ENCODE results near the gene LDHAL6A. TPM values are rescaled to one million over a fixed set of nuclear protein-coding genes. Genes with fewer than 3 reads are reported as not detected.

Gene LDHAL6A
- total RNA-seq, 1 donor, result not detected

DNA sequence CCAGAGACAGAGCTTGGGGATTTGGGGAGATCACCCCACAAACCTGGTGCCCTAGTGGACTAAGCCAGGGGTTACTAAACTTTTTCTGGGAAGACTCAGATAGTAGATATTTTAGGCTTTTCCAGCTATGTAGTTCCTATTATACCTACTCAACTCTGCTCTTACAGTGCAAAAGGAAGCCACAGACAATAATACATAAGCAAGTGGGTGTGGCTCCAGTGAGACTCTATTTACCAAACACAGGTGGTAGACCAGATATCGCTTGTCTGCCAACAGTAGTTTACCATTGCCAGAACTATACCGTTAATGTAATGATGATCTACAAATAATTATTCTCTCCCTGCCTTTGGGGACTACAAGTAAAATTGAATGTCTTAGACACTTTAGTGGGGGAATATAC lies 36.6 kb upstream of the LDHAL6A start:
- Histone ChIP-seq H3K36me3 (ENCODE audit: insufficient read depth, low read length) (no peaks in the 10 kb centered on the region), H3K4me2 (ENCODE audit: insufficient read depth, low read length) (no peak overlapping the region), H3K9me3 (ENCODE audit: low read depth, low read length) (no peaks in the 10 kb centered on the region), H3K27ac (ENCODE audit: low read depth, low read length) (no peak overlapping the region), H4K20me1 (ENCODE audit: insufficient read depth, low read length) (no peaks in the 10 kb centered on the region), H3K4me3 (ENCODE audit: insufficient read depth, low read length) (no peak overlapping the region), H3K27me3 (ENCODE audit: insufficient read depth, low read length) (no peaks in the 10 kb centered on the region), H2AFZ (ENCODE audit: low read length) (no peak overlapping the region), H3K79me2 (ENCODE audit: insufficient read depth, low read length) (no peaks in the 10 kb centered on the region), H3K4me1 (ENCODE audit: insufficient read depth, low read length) (no peaks in the 10 kb centered on the region)
- DNase-seq (ENCODE audit: insufficient read length, low spot score, missing footprints), result no peak
- no peak for TF ChIP-seq CTCF (IDR thresholded peaks at IDR 0.05; ENCODE audit: extremely low read depth, low read depth, low read length)

GRCh38 chr11:18420067-18420466 lies 35.6 kb upstream of the LDHAL6A start:
- no peak overlapping the region for H3K27ac ChIP-seq (ENCODE audit: low read depth, low read length)
- no peak overlapping the region for H3K4me2 ChIP-seq (ENCODE audit: insufficient read depth, low read length)
- H2AFZ ChIP-seq (ENCODE audit: low read length), result no peak overlapping the region
- H3K4me3 ChIP-seq (ENCODE audit: insufficient read depth, low read length), result no peak overlapping the region
- H3K36me3 ChIP-seq (ENCODE audit: insufficient read depth, low read length), result no peaks in the 10 kb centered on the region
- H3K79me2 ChIP-seq (ENCODE audit: insufficient read depth, low read length), result no peaks in the 10 kb centered on the region
- H3K4me1 ChIP-seq (ENCODE audit: insufficient read depth, low read length), result no peaks in the 10 kb centered on the region
- no peak for DNase-seq (ENCODE audit: insufficient read length, low spot score, missing footprints)
- no peaks in the 10 kb centered on the region for H4K20me1 ChIP-seq (ENCODE audit: insufficient read depth, low read length)
- H3K27me3 ChIP-seq (ENCODE audit: insufficient read depth, low read length), result no peaks in the 10 kb centered on the region
- TF ChIP-seq CTCF (IDR thresholded peaks at IDR 0.05; ENCODE audit: extremely low read depth, low read depth, low read length), result no peak
- H3K9me3 ChIP-seq (ENCODE audit: low read depth, low read length), result no peaks in the 10 kb centered on the region

GRCh38 chr11:18427240-18427639 lies 28.4 kb upstream of the LDHAL6A start:
- H3K4me1 ChIP-seq (ENCODE audit: insufficient read depth, low read length), result no peaks in the 10 kb centered on the region
- H3K79me2 ChIP-seq (ENCODE audit: insufficient read depth, low read length), result no peaks in the 10 kb centered on the region
- H3K27ac ChIP-seq (ENCODE audit: low read depth, low read length), result no peak overlapping the region
- H3K36me3 ChIP-seq (ENCODE audit: insufficient read depth, low read length), result no peaks in the 10 kb centered on the region
- no peak for TF ChIP-seq CTCF (IDR thresholded peaks at IDR 0.05; ENCODE audit: extremely low read depth, low read depth, low read length)
- H4K20me1 ChIP-seq (ENCODE audit: insufficient read depth, low read length), result no peaks in the 10 kb centered on the region
- no peak for DNase-seq (ENCODE audit: insufficient read length, low spot score, missing footprints)
- no peaks in the 10 kb centered on the region for H3K27me3 ChIP-seq (ENCODE audit: insufficient read depth, low read length)
- no peak overlapping the region for H3K4me3 ChIP-seq (ENCODE audit: insufficient read depth, low read length)
- no peak overlapping the region for H3K4me2 ChIP-seq (ENCODE audit: insufficient read depth, low read length)
- no peak overlapping the region for H2AFZ ChIP-seq (ENCODE audit: low read length)
- no peaks in the 10 kb centered on the region for H3K9me3 ChIP-seq (ENCODE audit: low read depth, low read length)

DNA sequence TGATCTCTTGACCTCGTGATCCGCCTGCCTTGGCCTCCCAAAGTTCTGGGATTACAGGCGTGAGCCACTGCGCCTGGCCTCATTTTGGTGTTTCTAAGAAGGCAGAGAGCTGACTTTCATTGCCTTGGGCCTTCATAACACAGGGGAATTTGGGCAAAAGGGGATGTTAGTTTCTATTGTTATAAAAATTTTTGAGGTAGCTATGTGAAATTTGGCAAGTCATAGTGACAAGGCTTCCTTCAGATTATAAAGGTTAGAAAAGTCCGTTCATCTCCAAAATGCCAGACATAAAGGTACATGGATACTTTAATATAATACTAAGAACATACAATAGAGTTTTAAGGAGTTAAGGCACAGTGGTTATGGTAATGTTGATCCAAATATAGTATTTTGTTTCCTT lies 26.3 kb upstream of the LDHAL6A start:
- TF ChIP-seq CTCF (IDR thresholded peaks at IDR 0.05; ENCODE audit: extremely low read depth, low read depth, low read length), result no peak
- Histone ChIP-seq H3K27ac (ENCODE audit: low read depth, low read length) (no peak overlapping the region), H2AFZ (ENCODE audit: low read length) (no peak overlapping the region), H3K4me1 (ENCODE audit: insufficient read depth, low read length) (no peaks in the 10 kb centered on the region), H4K20me1 (ENCODE audit: insufficient read depth, low read length) (no peaks in the 10 kb centered on the region), H3K27me3 (ENCODE audit: insufficient read depth, low read length) (no peaks in the 10 kb centered on the region), H3K4me3 (ENCODE audit: insufficient read depth, low read length) (no peak overlapping the region), H3K79me2 (ENCODE audit: insufficient read depth, low read length) (no peaks in the 10 kb centered on the region), H3K36me3 (ENCODE audit: insufficient read depth, low read length) (no peaks in the 10 kb centered on the region), H3K9me3 (ENCODE audit: low read depth, low read length) (no peaks in the 10 kb centered on the region), H3K4me2 (ENCODE audit: insufficient read depth, low read length) (no peak overlapping the region)
- no peak for DNase-seq (ENCODE audit: insufficient read length, low spot score, missing footprints)

Data from osteoblast (primary cell).